Measurements from ENCODE around the gene HYAL4.
"Not testable (repeated sequence)": the region's sequence is repeated elsewhere in the genome, so short reads cannot be mapped to it uniquely, and the experiment has no call there.

HYAL4 gene

DNA sequence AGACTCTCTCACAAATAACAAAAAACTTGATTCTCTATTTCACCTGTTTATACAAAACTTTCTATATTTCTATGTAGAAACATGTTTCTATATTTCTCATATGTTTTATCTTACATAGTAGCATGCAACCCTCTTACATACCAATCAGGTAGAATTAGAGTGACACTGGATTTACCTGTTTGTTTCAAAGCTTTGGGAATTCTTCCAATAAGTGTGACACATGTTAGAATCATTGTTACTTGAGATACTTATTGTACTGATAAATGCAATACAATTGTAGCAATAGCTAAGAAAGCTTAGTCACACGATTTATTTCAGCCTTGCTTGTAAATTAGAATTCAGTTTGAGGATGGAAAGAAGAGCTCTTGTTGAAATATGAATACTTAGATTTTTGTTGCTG is 4.9 kb downstream of the HYAL4 start:
- DNase-seq, result no peak

DNA sequence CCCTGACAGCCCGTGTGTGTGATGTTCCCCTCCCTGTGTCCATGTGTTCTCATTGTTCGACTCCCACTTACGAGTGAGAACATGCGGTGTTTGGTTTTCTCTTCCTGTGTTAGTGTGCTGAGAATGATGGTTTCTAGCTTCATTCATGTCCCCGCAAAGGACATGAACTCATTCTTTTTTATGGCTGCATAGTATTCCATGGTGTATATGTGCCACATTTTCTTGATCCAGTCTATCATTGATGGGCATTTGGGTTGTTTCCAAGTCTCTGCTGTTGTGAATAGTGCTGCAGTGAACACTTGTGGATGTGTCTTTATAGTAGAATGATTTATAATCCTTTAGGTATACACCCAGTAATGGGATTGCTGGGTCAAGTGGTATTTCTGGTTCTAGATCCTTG is 6.4 kb downstream of the HYAL4 start:
- DNase-seq, result not testable (repeated sequence)

DNA sequence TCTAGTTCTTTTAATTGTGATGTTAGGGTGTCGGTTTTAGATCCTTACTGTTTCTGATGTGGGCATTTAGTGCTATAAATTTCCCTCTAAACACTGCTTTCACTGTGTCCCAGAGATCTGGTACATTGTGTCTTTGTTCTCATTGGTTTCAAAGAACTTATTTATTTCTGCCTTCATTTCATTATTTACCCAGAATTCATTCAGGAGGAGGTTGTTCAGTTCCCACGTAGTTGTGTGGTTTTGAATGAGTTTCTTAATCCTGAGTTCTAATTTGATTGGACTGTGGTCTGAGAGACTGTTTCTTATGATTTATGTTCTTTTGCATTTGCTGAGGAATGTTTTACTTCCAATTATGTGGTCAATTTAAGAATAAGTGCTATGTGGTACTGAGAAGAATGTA is 9.3 kb downstream of the HYAL4 start:
- not testable (repeated sequence) for DNase-seq

DNA sequence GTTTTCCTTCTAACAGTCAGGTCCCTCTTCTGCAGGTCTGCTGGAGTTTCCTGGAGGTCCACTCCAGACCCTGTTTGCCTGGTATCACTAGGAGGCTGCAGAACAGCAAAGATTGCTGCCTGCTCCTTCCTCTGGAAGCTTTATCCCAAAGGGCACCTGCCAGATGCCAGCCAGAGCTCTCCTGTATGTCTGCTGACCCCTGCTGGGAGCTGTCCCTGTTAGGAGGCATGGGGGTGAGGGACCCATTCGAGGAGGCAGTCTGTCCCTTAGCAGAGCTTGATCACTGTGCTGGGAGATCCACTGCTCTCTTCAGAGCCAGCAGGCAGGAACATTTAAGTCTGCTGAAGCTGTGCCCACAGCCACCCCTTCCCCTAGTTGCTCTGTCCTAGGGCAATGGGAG is 11.5 kb downstream of the HYAL4 start:
- DNase-seq, result not testable (repeated sequence)

DNA sequence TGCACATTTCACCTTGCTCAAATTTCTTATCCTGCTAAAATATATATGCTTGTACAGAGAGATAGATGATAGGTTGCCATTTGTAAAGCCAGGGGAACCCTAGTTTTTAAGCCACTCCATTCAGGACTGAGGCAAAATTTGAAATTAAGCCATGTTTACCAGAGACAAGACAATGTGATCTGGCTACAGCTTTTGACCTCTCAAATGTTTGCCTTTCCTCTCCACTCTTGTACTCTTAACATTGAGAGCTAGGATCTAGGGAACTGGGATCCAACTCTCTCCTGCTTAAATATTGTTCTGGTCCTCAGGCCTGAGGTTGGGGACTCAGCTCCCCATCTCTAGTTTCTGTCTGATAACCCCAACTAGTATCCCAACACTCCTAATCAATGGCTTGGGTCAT is 15.9 kb downstream of the HYAL4 start:
- no peak for DNase-seq

DNA sequence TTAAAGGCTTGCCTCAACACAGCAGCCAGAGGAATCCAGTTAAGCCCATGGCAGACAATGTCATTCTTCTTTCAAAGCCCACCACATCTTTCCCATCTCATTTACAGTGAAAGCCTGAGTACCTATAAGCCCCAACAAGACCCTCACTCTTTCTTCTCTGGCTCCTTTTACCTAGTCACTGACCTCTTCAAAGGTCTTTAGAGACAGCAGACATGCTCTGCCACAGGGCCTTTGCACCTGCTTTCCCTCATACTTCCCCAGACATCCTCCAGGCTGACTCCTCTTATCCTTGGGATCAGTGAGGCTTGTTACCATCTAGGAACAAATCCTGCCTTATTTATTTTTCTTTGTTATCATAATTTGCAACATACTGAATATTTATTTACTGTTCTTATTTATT is 17.8 kb downstream of the HYAL4 start:
- DNase-seq, result no peak

DNA sequence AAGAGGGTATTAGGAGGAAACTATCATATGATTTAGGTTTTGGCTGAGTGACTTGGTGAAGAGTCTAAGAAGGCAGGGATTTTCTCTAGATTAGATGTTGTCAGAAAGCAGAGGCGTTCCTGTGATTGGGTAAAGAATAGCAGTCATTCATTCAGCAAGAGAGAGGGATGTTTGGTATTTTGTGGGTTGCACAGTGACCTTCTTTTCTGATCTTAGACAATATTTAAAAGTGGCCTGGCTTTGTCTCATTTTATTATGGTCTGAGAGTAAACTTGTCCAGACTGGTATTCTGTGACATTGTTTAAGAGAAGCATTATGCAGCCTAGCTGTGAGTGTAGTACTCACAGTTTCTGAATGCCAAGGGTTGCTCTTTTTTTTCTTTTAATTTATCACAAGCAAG is 18.5 kb downstream of the HYAL4 start:
- DNase-seq, result no peak

DNA sequence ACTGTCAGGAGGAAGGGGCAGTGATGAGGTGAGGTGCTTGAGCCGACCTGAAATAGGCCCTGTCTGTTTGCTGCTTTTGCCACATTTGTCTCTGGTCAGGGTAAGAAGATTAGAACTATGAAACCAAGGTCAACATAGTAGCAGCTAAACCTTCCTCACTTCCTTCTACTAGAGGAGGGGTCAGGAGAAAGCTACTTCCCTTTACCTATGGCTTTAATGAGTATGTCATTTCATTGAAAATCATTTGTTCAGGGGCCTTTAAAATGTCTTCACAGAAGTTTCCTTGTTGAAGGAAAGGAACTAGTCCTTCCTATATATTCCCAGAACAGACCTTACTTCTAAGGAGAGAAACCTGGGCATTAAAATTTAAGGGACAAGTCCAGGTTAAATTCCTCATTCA is 19.0 kb downstream of the HYAL4 start:
- DNase-seq, result no peak

DNA sequence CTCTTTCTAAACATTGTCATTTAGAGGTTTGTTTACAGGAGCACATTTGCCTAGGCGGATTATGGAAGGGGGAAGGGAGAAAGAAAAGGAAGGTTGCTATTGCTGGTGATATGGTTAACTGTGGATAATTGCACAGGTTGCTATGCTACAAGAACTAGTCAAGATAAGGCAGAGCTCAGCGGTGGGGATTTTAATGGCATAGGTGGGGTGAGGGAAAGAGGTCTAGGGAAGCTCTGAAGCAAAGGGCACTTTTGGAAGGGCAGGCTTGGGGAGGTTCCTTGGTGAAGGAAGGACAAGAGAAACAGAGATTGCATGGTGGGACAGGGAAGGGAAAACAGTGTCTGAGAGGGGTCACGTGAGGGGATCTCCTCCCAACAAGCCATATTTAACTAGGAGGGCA is 19.5 kb downstream of the HYAL4 start:
- DNase-seq, result no peak

DNA sequence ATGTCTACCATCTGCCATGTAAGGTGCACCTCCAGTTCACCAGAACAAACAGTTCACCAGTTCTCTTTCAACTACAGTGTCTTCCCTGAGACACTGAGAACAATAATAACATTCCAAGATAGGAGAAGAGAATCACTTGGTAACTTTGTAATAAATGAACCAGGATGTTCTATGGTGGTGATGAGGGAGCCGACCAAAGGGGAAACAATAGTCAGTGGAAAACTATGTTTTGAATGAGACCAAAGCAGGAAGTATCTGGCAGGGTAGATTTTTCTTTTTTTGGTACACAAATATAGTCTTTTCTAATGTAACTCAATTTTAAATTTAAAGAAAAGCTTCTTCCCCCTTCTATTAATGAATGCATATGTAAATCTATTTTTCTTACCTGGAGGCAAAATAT is 20.0 kb downstream of the HYAL4 start:
- DNase-seq, result no peak

DNA sequence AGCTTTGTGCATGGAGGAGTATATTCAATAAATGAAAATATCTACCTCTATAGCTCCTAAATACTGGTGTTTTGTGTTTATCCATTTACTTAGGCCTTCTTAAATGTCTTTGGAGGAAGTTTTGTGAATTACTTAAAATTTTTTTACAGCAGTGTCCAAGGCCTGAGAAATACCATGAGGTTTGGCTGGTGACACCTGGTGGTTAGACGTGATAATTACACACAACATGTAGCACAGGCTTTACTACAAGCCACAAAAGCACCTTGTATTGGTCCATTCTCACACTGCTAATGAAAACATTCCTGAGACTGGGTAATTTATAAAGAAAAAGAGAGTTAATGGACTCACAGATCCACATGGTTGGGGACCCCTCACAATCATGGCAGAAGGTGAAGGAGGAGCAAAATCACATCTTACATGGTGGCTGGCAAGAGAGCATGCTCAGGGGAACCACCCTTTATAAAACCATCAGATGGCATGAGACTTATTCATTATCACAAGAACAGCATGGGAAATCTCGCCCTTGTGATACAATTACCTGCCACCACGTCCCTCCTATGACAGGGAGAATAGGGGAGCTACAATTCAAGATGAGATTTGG is 20.6 kb downstream of the HYAL4 start:
- DNase-seq, result no peak

DNA sequence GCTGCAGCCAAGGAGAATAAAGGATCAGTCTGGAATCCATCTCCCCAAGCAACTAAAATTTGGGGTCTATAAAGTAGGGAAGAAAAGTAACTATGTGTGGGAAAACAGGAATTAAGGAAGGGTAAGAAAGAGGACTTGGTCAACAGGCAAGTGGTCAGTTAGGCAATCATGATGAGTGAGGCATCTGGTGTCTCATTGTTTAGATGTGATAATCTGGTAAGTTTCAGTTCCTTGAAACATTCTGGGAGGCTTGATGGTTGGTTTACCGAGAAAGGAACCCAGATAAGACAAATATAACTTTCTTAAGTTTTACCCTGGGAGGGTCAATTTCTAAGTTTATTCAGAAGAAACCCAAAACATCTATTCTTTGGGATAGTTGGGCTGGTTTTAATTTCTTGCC is 22.3 kb downstream of the HYAL4 start:
- no peak for DNase-seq

DNA sequence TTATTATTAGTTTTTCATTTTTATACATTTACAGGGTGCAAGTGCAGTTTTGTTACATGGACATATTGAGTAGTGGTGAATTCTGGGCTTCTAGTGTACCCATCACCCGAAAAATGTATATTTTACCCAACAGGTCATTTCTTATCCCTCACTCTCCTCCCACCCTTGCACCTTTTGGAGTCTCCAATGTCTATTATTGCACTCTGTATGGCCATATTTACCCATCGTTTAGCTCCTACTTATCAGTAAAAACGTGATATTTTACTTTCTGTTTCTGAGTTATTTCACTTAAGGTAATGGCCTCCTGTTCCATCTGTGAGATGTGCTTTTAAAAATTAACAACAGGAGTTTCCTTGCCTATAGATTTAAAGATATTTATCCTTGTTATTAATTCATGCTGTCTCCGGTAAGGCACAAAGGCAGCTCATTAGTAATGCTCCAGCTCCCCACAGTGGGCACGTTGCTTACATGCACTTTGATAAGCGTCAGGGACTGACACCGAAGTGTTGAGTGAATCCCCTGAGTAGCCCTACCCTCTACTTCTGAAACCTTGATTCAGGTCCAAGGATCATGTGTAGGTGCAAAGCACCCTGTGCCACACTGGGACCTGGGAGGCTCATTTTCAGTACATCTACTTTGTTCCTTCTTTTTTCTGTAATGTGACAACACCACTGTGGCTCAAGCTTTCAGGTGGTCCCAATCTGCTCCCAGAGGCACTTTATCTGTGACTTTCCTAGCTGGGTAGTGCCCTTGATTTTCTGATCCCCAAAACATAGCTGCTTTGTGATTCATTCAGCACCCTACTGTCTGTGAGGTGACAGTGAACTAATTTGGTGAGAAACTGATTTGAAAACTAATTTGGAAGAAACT is 27.3 kb downstream of the HYAL4 start:
- no peak for DNase-seq

DNA sequence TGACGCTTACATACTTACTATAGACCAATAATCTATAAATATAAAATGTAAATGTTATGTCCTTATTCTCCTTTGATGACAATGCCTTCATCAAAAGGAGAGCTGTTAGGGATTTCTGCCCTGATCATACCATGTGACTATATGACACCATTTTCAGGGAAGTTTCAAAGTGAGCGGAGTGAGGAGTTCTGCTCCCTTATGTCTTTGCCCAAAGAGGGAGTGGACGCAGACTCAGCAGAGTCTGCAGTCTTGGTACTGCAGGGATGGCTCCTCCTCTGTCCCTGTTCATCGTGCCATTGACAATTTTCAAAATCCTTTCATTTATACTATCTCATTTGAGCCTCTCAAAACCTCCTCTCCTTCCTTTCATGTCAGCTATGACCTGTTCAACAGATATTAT is 27.9 kb downstream of the HYAL4 start:
- no peak for DNase-seq

DNA sequence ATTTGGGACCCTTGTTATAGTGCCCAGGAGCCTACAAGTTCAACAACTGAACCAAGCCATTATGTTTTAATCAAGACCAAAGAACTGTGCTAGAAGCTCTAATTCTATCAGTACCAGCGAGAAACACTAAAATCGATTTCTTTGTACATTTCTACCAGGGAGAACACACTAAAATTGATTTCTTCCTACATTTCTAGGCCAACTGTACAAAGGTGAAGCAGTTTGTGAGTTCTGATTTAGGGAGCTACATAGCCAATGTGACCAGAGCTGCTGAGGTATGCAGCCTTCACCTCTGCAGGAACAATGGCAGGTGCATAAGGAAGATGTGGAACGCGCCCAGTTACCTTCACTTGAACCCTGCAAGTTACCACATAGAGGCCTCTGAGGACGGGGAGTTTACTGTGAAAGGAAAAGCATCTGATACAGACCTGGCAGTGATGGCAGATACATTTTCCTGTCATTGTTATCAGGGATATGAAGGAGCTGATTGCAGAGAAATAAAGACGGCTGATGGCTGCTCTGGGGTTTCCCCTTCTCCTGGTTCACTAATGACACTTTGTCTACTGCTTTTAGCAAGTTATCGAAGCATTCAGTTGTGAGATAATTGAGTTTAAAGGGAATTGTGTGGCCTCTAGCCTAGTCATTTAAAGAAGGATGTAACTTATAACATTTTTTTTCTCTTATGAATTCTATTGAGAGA is 31.7 kb downstream of the HYAL4 start:
- no peak for DNase-seq

DNA sequence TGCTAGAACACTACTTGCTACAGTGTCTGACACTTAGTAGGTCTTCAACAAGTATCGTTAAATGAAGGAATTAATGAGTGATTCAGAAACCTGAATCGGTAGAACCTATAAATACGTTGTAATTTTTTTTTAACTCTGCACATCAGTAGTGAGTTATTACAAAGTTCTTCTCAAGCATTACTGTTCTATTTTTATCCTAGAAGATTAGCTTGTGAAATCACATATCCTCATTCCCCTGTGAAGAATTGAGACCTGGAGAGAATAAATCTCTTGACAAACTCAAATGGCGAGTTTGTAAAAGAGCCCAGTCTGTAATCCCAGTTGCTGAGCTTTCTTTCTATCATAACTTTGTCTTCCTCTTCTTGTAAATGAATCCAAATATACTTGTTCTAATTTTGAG is 34.7 kb downstream of the HYAL4 start:
- no peak for DNase-seq

DNA sequence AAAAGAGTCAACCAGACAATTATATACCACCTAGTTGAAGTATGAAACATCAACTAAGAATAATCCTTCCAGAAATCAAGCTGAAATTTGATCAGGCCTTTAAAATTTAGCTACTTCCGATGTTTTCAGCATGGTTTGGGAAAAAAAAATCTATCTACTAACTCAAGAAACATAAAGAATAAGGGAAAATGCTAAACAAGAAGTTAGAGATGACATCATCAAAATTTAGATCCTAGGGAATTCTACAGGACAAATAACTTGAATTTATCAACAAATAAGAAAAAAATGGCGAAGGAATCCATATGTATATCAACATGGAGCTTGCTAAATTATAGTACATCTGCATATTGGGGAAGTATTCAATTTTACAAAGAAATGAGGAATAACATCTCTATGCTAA is 36.3 kb downstream of the HYAL4 start:
- DNase-seq, result no peak

DNA sequence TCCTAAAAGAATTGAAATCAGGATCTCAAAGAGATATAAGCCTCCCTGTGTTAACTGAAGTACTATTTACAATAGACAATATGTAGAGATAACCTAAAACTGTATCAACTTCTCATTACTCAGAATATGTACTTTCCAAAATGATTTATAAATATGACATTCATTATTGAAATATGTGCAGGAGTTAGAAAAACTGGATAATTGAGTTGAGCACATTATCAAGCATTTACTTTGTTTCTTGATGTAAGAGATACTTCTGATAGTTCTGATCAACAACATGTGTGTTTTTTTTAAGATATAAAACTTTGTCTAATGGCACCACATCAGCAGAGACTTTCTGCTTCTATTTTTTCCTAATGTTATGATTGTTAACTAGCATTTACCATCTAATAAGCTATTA is 38.2 kb downstream of the HYAL4 start:
- DNase-seq, result no peak

DNA sequence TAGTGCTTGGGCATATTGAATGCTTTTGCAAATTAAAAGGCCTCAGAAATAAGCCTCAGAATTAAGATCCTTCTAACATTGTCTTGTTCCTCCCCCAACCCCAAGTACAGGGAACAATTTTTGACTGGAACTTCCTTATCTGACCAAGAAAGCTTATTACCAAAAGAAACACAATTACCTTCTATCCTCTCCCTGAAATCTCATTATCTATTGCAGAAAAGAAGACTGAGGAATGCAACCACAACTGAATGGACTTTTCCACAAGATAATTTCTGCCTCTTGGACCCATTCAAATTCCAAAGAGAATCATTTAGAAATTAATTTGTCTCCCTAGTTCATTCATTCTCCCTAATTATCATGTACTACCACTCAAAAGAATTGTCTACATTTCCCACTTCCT is 43.2 kb downstream of the HYAL4 start:
- DNase-seq, result no peak

DNA sequence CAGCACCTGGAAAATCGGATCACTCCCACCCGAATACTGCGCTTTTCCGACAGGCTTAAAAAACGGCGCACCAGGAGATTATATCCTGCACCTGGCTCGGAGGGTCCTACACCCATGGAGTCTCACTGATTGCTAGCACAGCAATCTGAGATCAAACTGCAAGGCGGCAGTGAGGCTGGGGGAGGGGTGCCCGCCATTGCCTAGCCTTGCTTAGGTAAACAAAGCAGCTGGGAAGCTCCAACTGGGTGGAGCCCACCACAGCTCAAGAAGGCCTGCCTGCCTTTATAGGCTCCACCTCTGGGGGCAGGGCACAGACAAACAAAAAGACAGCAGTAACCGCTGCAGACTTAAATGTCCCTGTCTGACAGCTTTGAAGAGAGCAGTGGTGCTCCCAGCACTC is 49.8 kb downstream of the HYAL4 start:
- not testable (repeated sequence) for DNase-seq

DNA sequence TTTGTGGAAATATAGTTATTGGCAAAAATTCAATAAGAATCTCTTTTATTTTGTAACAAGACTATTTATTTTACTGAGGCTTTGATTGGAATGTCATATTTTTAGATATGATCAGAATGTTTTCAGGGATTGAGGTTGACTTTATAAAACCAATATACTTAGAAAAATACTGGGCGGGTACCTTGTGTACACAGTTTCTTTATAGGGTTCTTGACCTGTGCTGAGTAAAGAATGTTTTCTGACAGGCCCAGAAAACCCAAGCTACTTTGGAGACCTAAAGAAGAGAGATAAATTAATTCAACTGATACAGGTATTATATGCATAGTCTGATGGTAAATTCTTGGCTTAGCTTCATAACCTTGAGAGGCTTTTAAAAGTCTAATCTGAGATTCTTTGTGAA is 56.1 kb downstream of the HYAL4 start:
- no peak for DNase-seq

DNA sequence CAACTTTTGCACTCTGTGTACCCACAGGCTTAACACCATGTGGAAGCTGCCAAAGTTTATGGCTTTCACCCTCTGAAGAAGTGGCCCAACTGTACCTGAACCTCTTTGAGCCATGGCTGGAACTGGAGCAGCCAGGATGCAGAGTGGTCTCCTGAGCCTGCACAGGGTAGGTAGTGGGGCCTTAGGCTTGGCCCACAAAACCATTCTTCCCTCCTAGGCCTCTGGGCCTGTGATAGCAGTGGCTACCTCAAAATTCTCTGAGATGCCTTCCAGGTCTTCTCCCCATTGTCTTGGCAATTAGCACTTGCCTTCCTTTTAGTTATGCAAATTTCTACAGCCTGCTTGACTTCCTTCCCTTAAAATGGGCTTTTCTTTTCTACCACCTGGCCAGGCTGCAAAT is 60.7 kb downstream of the HYAL4 start:
- DNase-seq, result no peak

DNA sequence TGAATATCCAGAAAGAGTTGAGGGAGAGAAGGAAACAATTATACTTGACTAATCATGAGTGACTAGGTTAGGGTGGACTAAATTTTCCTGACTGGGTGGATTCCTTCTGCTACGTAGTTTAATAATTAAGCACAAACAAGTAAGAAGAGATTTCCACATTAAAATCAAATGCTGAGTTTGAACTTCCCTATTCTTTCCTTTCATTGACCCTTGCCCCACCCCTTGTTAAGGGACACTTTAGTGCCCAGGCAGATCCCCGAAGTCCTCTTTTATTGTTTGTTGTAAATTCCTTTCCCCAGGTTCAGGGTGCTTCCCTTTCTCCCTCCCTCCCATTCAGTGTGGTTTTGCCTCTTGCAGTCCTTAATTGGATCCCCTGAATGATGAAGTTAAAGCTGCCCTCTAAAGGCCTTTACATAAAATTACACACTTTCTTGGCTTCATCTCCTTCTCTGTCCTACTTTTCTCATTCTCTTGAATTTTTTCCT is 71.3 kb downstream of the HYAL4 start:
- no peak for DNase-seq

DNA sequence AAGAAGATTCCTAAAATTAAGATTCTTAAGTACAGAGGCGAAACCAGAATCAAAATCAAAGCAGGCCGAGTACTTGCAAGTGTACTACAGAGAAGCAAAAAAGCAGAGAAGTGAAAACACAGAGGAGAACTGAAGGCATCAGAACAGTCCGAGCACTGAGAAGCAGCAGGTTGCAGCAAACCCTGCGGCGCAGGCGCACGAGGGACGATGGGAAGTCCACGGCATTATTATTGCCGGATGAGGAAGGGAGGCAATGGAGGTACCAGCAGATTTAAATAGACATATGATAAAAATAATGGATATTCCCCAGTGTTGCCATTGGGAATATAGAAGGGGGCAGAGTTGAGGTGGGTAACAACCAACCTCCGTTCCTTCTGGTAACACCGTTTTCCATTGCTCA is 72.9 kb downstream of the HYAL4 start:
- DNase-seq, result no peak
